Activated T-cell treated with anti-CD3 and anti-CD28 coated beads, Interleukin-2, amount 50 U/mL, for 24 hours (primary cell): ENCODE results near the gene AK1.
A peak's percentile ranks its signal among the peaks of the same experiment; 100 is the strongest.

Experiments used
- DNase-seq: peaks from one replicate; pipeline ENCODE4 v3.0.0-alpha.2; 2020
- H3K27ac Mint-ChIP-seq: 2 replicates; pipeline ENCODE4 v1.8.0; 2020; ENCODE audit warnings: mild to moderate bottlenecking, mixed read lengths
- H3K27me3 Mint-ChIP-seq: 2 replicates; pipeline ENCODE4 v1.8.0; 2020; ENCODE audit warnings: mixed read lengths
- H3K36me3 Mint-ChIP-seq: 2 replicates; pipeline ENCODE4 v1.8.0; 2020; ENCODE audit warnings: low read depth, mixed read lengths
- H3K4me1 Mint-ChIP-seq: 2 replicates; pipeline ENCODE4 v1.8.0; 2020; ENCODE audit warnings: low read depth, mixed read lengths
- H3K4me3 Mint-ChIP-seq: 2 replicates; pipeline ENCODE4 v1.8.0; 2020; ENCODE audit warnings: mild to moderate bottlenecking, moderate library complexity, mixed read lengths
- H3K9me3 Mint-ChIP-seq: 2 replicates; pipeline ENCODE4 v1.8.0; 2020; ENCODE audit warnings: mixed read lengths

Gene AK1

GRCh38 chr9:127857278-127857677 lies 20.2 kb downstream of the AK1 start:
- H3K27me3 Mint-ChIP-seq = no peaks in the 10 kb centered on the region
- no peaks in the 10 kb centered on the region for H3K9me3 Mint-ChIP-seq
- H3K27ac Mint-ChIP-seq = no peak overlapping the region
- peaks cover 39% of the 10 kb centered on the region for H3K4me1 Mint-ChIP-seq
- peaks cover 3% of the 10 kb centered on the region for H3K36me3 Mint-ChIP-seq
- no peak overlapping the region for H3K4me3 Mint-ChIP-seq
- DNase-seq = no peak

GRCh38 chr9:127856729-127857116 lies 20.8 kb downstream of the AK1 start:
- DNase-seq = no peak
- peak overlapping the region; percentile 39 for H3K27ac Mint-ChIP-seq
- H3K4me3 Mint-ChIP-seq = no peak overlapping the region
- peaks cover 3% of the 10 kb centered on the region for H3K36me3 Mint-ChIP-seq
- H3K4me1 Mint-ChIP-seq = peaks cover 38% of the 10 kb centered on the region
- H3K27me3 Mint-ChIP-seq = no peaks in the 10 kb centered on the region
- no peaks in the 10 kb centered on the region for H3K9me3 Mint-ChIP-seq

GRCh38 chr9:127856094-127856728 lies 21.3 kb downstream of the AK1 start:
- peaks cover 3% of the 10 kb centered on the region for H3K36me3 Mint-ChIP-seq
- no peaks in the 10 kb centered on the region for H3K27me3 Mint-ChIP-seq
- no peak for DNase-seq
- peaks cover 33% of the 10 kb centered on the region for H3K4me1 Mint-ChIP-seq
- H3K27ac Mint-ChIP-seq = peak overlapping the region; percentile 39
- no peak overlapping the region for H3K4me3 Mint-ChIP-seq
- H3K9me3 Mint-ChIP-seq = no peaks in the 10 kb centered on the region

- no peaks in the 10 kb centered on the region for H3K27me3 Mint-ChIP-seq
- H3K27ac Mint-ChIP-seq = no peak overlapping the region
- H3K9me3 Mint-ChIP-seq = no peaks in the 10 kb centered on the region
- H3K4me3 Mint-ChIP-seq = no peak overlapping the region
- peaks cover 28% of the 10 kb centered on the region for H3K4me1 Mint-ChIP-seq
- peaks cover 6% of the 10 kb centered on the region for H3K36me3 Mint-ChIP-seq
- DNase-seq = no peak
Observed at GRCh38 chr9:127855522-127855921, 22.0 kb downstream of the AK1 start.

GRCh38 chr9:127854960-127855359 lies 22.5 kb downstream of the AK1 start:
- no peak for DNase-seq
- no peaks in the 10 kb centered on the region for H3K9me3 Mint-ChIP-seq
- H3K4me3 Mint-ChIP-seq = peak overlapping the region; percentile 41
- H3K27me3 Mint-ChIP-seq = no peaks in the 10 kb centered on the region
- peaks cover 26% of the 10 kb centered on the region for H3K4me1 Mint-ChIP-seq
- H3K27ac Mint-ChIP-seq = peak overlapping the region; percentile 18
- peaks cover 10% of the 10 kb centered on the region for H3K36me3 Mint-ChIP-seq

GRCh38 chr9:127854184-127854806 lies 23.2 kb downstream of the AK1 start, which contains the start of gene ENG:
ENG (minus strand) TSS chr9:127854658; CDS start chr9:127854355, 303 bp downstream.
- H3K4me1 Mint-ChIP-seq = peaks cover 26% of the 10 kb centered on the region
- H3K4me3 Mint-ChIP-seq = peak within 1 kb of the TSS; percentile 84
- H3K27ac Mint-ChIP-seq = peak within 1 kb of the TSS; percentile 90
- peaks cover 2% of the 10 kb centered on the region for H3K9me3 Mint-ChIP-seq
- peaks cover 17% of the 10 kb centered on the region for H3K36me3 Mint-ChIP-seq
- H3K27me3 Mint-ChIP-seq = no peaks in the 10 kb centered on the region
- peak; percentile 50 for DNase-seq

GRCh38 chr9:127853312-127854183 lies 23.9 kb downstream of the AK1 start:
- Mint-ChIP-seq H3K36me3 (peaks cover 24% of the 10 kb centered on the region), H3K27me3 (no peaks in the 10 kb centered on the region), H3K4me3 (peak overlapping the region; percentile 84), H3K9me3 (peaks cover 10% of the 10 kb centered on the region), H3K27ac (peak overlapping the region; percentile 90), H3K4me1 (peaks cover 26% of the 10 kb centered on the region)
- peak; percentile 50 for DNase-seq

GRCh38 chr9:127852829-127853228 lies 24.6 kb downstream of the AK1 start:
- Mint-ChIP-seq H3K27ac (no peak overlapping the region), H3K27me3 (no peaks in the 10 kb centered on the region), H3K4me1 (peaks cover 26% of the 10 kb centered on the region), H3K4me3 (peak overlapping the region; percentile 84), H3K9me3 (peaks cover 12% of the 10 kb centered on the region), H3K36me3 (peaks cover 27% of the 10 kb centered on the region)
- DNase-seq = no peak

- peaks cover 12% of the 10 kb centered on the region for H3K9me3 Mint-ChIP-seq
- no peak overlapping the region for H3K27ac Mint-ChIP-seq
- H3K4me1 Mint-ChIP-seq = peaks cover 21% of the 10 kb centered on the region
- no peak overlapping the region for H3K4me3 Mint-ChIP-seq
- no peak for DNase-seq
- H3K36me3 Mint-ChIP-seq = peaks cover 27% of the 10 kb centered on the region
- no peaks in the 10 kb centered on the region for H3K27me3 Mint-ChIP-seq
Observed at GRCh38 chr9:127850286-127850830, 27.1 kb downstream of the AK1 start.

GRCh38 chr9:127848756-127849504 lies 28.5 kb downstream of the AK1 start:
- Mint-ChIP-seq H3K4me1 (peaks cover 16% of the 10 kb centered on the region), H3K27ac (no peak overlapping the region)

GRCh38 chr9:127847833-127848755 lies 29.4 kb downstream of the AK1 start:
- DNase-seq = no peak
- H3K9me3 Mint-ChIP-seq = peaks cover 12% of the 10 kb centered on the region
- H3K27me3 Mint-ChIP-seq = no peaks in the 10 kb centered on the region
- peaks cover 12% of the 10 kb centered on the region for H3K4me1 Mint-ChIP-seq
- H3K27ac Mint-ChIP-seq = no peak overlapping the region
- peaks cover 25% of the 10 kb centered on the region for H3K36me3 Mint-ChIP-seq
- H3K4me3 Mint-ChIP-seq = no peak overlapping the region

More at GRCh38 chr9:127848756-127849504, 28.5 kb downstream of the AK1 start:
- Mint-ChIP-seq H3K4me3 (no peak overlapping the region), H3K36me3 (peaks cover 26% of the 10 kb centered on the region), H3K9me3 (peaks cover 12% of the 10 kb centered on the region), H3K27me3 (no peaks in the 10 kb centered on the region)
- no peak for DNase-seq

GRCh38 chr9:127847178-127847510 lies 30.3 kb downstream of the AK1 start:
- H3K4me1 Mint-ChIP-seq = peaks cover 3% of the 10 kb centered on the region
- no peak for DNase-seq
- no peaks in the 10 kb centered on the region for H3K27me3 Mint-ChIP-seq
- no peak overlapping the region for H3K27ac Mint-ChIP-seq
- peaks cover 12% of the 10 kb centered on the region for H3K9me3 Mint-ChIP-seq
- H3K36me3 Mint-ChIP-seq = peaks cover 25% of the 10 kb centered on the region
- no peak overlapping the region for H3K4me3 Mint-ChIP-seq

- H3K36me3 Mint-ChIP-seq = peaks cover 25% of the 10 kb centered on the region
Observed at GRCh38 chr9:127846443-127847177, 30.9 kb downstream of the AK1 start.

More at GRCh38 chr9:127846443-127847177, 30.9 kb downstream of the AK1 start:
- no peak overlapping the region for H3K4me3 Mint-ChIP-seq
- no peaks in the 10 kb centered on the region for H3K27me3 Mint-ChIP-seq
- no peaks in the 10 kb centered on the region for H3K4me1 Mint-ChIP-seq
- no peak overlapping the region for H3K27ac Mint-ChIP-seq
- peaks cover 12% of the 10 kb centered on the region for H3K9me3 Mint-ChIP-seq
- no peak for DNase-seq
